Ishikawa (cell line): Measurements from ENCODE around the gene VANGL2.

ENCODE experiments used
- CEBPB ChIP-seq: IDR thresholded peaks from 2 replicates; pipeline ENCODE4 v1.6.1; 2012
- CREB1 ChIP-seq: IDR thresholded peaks from 2 replicates; pipeline ENCODE4 v1.6.1; 2012; ENCODE audit warnings: low read depth
- EP300 ChIP-seq: IDR thresholded peaks from 2 replicates; pipeline ENCODE4 v1.6.1; 2012; ENCODE audit warnings: borderline replicate concordance
- TAF1 ChIP-seq: IDR thresholded peaks from 2 replicates; pipeline ENCODE4 v1.6.1; 2012; ENCODE audit warnings: low read depth, mild to moderate bottlenecking
- TF ChIP-seq, protein P1 (sequence below): IDR thresholded peaks from 2 replicates; pipeline ENCODE4 v1.6.1; 2012
- TF ChIP-seq, protein P2 (sequence below): IDR thresholded peaks from 2 replicates; pipeline ENCODE4 v1.6.1; 2012

DNA sequence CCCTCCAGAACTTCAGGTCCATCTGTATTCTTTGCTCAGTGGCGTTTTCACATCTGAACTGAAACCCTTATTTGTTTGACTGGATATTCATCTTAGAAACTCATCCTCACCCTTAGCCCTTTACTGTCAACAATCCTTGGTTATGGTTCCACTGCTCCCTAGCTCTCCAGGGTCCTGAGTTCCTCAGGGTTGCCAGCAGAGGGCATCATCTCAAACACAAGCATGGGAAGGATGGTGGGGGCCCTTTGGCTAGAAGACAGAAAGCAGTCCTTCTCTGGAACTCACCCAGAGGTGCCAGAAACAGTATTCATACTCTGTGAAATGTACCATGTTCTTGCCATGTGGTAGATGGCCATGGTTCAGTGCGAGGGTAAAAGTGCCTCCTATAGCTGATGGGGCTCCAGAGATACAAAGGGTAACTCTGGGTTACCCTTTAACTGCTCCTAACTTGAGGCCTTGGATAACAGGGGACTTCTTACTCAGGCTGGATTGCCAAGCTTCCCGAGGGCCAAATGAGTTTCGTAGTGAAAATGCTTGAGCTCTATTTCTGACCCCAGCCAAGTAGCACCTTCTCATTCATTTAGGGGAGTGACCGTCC lies 45.9 kb upstream of the VANGL2 start:
- TF ChIP-seq CREB1 (no peak), CEBPB (no peak), TAF1 (no peak), EP300 (no peak)
- TF ChIP-seq, protein P1, sequence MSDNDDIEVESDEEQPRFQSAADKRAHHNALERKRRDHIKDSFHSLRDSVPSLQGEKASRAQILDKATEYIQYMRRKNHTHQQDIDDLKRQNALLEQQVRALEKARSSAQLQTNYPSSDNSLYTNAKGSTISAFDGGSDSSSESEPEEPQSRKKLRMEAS = no peak
- TF ChIP-seq, protein P2, sequence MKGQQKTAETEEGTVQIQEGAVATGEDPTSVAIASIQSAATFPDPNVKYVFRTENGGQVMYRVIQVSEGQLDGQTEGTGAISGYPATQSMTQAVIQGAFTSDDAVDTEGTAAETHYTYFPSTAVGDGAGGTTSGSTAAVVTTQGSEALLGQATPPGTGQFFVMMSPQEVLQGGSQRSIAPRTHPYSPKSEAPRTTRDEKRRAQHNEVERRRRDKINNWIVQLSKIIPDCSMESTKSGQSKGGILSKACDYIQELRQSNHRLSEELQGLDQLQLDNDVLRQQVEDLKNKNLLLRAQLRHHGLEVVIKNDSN = no peak
